ENCODE measurements around the gene ZNF496.
"Not testable (repeated sequence)": the region's sequence is repeated elsewhere in the genome, so short reads cannot be mapped to it uniquely, and the experiment has no call there.

ZNF496 gene

GRCh38 chr1:247358920-247359319 lies 27.3 kb upstream of the ZNF496 start:
- no peak for DNase-seq

- no peak for DNase-seq
These were observed 26.1 kb upstream of the ZNF496 start for GRCh38 chr1:247357781-247358211.

- no peak for DNase-seq
These were observed 25.5 kb upstream of the ZNF496 start for GRCh38 chr1:247357052-247357780.

GRCh38 chr1:247355160-247355559 lies 23.5 kb upstream of the ZNF496 start:
- DNase-seq = not testable (repeated sequence)

- DNase-seq = no peak
These were observed 20.5 kb upstream of the ZNF496 start for GRCh38 chr1:247352175-247352574.

- DNase-seq = no peak
These were observed 18.9 kb upstream of the ZNF496 start for GRCh38 chr1:247350587-247350986.

- no peak for DNase-seq
These were observed 16.0 kb upstream of the ZNF496 start for GRCh38 chr1:247347477-247348222.

- DNase-seq = no peak
These were observed 14.2 kb upstream of the ZNF496 start for GRCh38 chr1:247345881-247346280.

- no peak for DNase-seq
These were observed 12.1 kb upstream of the ZNF496 start for GRCh38 chr1:247343801-247344200.

GRCh38 chr1:247338723-247339275 lies 7.1 kb upstream of the ZNF496 start:
- DNase-seq = no peak

GRCh38 chr1:247337961-247338360 lies 6.3 kb upstream of the ZNF496 start:
- DNase-seq = no peak

- no peak for DNase-seq
These were observed 5.6 kb upstream of the ZNF496 start for GRCh38 chr1:247337250-247337746.

- no peak for DNase-seq
These were observed 4.7 kb upstream of the ZNF496 start for GRCh38 chr1:247336390-247336789.

GRCh38 chr1:247335882-247336281 lies 4.2 kb upstream of the ZNF496 start:
- DNase-seq = no peak

- DNase-seq = no peak
These were observed 2.9 kb upstream of the ZNF496 start for GRCh38 chr1:247334378-247335133.

- no peak for DNase-seq
These were observed 1.1 kb upstream of the ZNF496 start for GRCh38 chr1:247332623-247333361.

- peak; percentile 57 for DNase-seq
These were observed 552 bp upstream of the ZNF496 start for GRCh38 chr1:247332215-247332622.

GRCh38 chr1:247331172-247331524 lies 519 bp downstream of the ZNF496 start:
- peak; percentile 66 for DNase-seq

GRCh38 chr1:247330548-247331171 lies 1.0 kb downstream of the ZNF496 start:
- no peak for DNase-seq

GRCh38 chr1:247329097-247329617 lies 2.5 kb downstream of the ZNF496 start:
- DNase-seq = no peak

GRCh38 chr1:247328311-247328710 lies 3.4 kb downstream of the ZNF496 start:
- no peak for DNase-seq

Data from stimulated activated CD4-positive, alpha-beta T cell treated with anti-CD3 and anti-CD28 coated beads, Interleukin-12 subunit alpha, Interleukin-12 subunit beta, amount 100 ng/mL, for 4 hours (primary cell).